Skin of body (tissue), 3 donors: ENCODE results near the gene SOWAHA. TPM values are rescaled to one million over a fixed set of nuclear protein-coding genes. Genes with fewer than 3 reads are reported as not detected.
"Not testable (repeated sequence)": the region's sequence is repeated elsewhere in the genome, so short reads cannot be mapped to it uniquely, and the experiment has no call there.

Experiments
- DNase-seq: peaks from one replicate; lab custom pipeline; 2025; lab: John Stamatoyannopoulos, UW
- small RNA-seq: library from RNA; depleted of rRNA; stranded (forward); fragments of <200 nt; gene quantifications from one replicate; pipeline ENCODE3, GENCODE V24; 2014; ENCODE audit warnings: low replicate concordance
- total RNA-seq: library from RNA; depleted of rRNA; stranded (reverse); fragments of >200 nt; gene quantifications from one replicate; pipeline ENCODE4 v1.2.3, GENCODE V29; 2014

Gene SOWAHA
- total RNA-seq, 1 donor from 2014 or later: 0.10 TPM

- no peak for DNase-seq
Measured at GRCh38 chr5:132849347-132849746, 36.2 kb downstream of the SOWAHA start.

- no peak for DNase-seq
Measured at GRCh38 chr5:132850066-132850465, 37.0 kb downstream of the SOWAHA start.

- DNase-seq: no peak
Measured at GRCh38 chr5:132853323-132853722, 40.2 kb downstream of the SOWAHA start.

- DNase-seq: no peak
Measured at GRCh38 chr5:132853790-132854189, 40.7 kb downstream of the SOWAHA start.

- DNase-seq: no peak
Measured at GRCh38 chr5:132854301-132854700, 41.2 kb downstream of the SOWAHA start.

GRCh38 chr5:132854992-132855391 lies 41.9 kb downstream of the SOWAHA start:
- DNase-seq: not testable (repeated sequence)

GRCh38 chr5:132856011-132856410 lies 42.9 kb downstream of the SOWAHA start:
- DNase-seq: no peak

GRCh38 chr5:132859889-132860437 lies 46.9 kb downstream of the SOWAHA start:
- DNase-seq: no peak

- no peak for DNase-seq
Measured at GRCh38 chr5:132860742-132861141, 47.6 kb downstream of the SOWAHA start.

GRCh38 chr5:132865668-132866341 lies 52.7 kb downstream of the SOWAHA start:
- DNase-seq: no peak

Small RNA genes within 50 kb of the gene (small RNA-seq; reads per million reads assigned to genes)
- not detected for gene RNA5SP192

Other genes starting within 250 kb of the SOWAHA start
- gene IL13, start 155.1 kb upstream of the SOWAHA start, total RNA-seq: 0.10 TPM
- not detected for gene IL4, start 139.3 kb upstream of the SOWAHA start, total RNA-seq
- 12.0 TPM for gene KIF3A, start 75.8 kb upstream of the SOWAHA start, total RNA-seq
- 0.30 TPM for gene CCNI2, start 65.9 kb upstream of the SOWAHA start, total RNA-seq
- gene SEPTIN8, start 36.1 kb upstream of the SOWAHA start, total RNA-seq: 45.1 TPM
- 1.2 TPM for gene SHROOM1, start 17.3 kb downstream of the SOWAHA start, total RNA-seq
- 0.30 TPM for gene GDF9, start 53.2 kb downstream of the SOWAHA start, total RNA-seq
- gene UQCRQ, start 53.3 kb downstream of the SOWAHA start, total RNA-seq: 76.1 TPM
- gene LEAP2, start 60.4 kb downstream of the SOWAHA start, total RNA-seq: 0.79 TPM
- gene AFF4, start 150.3 kb downstream of the SOWAHA start, total RNA-seq: 66.3 TPM
- gene ZCCHC10, start 213.2 kb downstream of the SOWAHA start, total RNA-seq: 13.8 TPM
- gene HSPA4, start 238.7 kb downstream of the SOWAHA start, total RNA-seq: 58.9 TPM